Karpas-422 (cell line): ENCODE data around the gene PNLIPRP3. TPM values are rescaled to one million over a fixed set of nuclear protein-coding genes. Genes with fewer than 3 reads are reported as not detected.
A peak's percentile ranks its signal among the peaks of the same experiment; 100 is the strongest.

ENCODE experiments used
- DNase-seq: peaks from one replicate; pipeline ENCODE4 v3.0.0-alpha.2; 2015
- H2AFZ ChIP-seq: fragments of 200-600 bp; sonication (generic); 2 replicates; pipeline ENCODE4 v1.6.1; 2014; ENCODE audit warnings: antibody characterized with exemption, low read length, mixed read lengths
- H3K27ac ChIP-seq: fragments of 200-600 bp; sonication (generic); 2 replicates; pipeline ENCODE4 v1.5.1; 2014; ENCODE audit warnings: mild to moderate bottlenecking, low read length, moderate library complexity
- H3K27me3 ChIP-seq: fragments of 200-600 bp; sonication (generic); 2 replicates; pipeline ENCODE4 v1.6.1; 2014; ENCODE audit warnings: low read length, mixed read lengths
- H3K36me3 ChIP-seq: fragments of 200-600 bp; sonication (generic); 2 replicates; pipeline ENCODE4 v1.6.1; 2014; ENCODE audit warnings: low read length, mixed read lengths; ENCODE audit not compliant: insufficient read depth
- H3K4me1 ChIP-seq: fragments of 200-600 bp; sonication (generic); 2 replicates; pipeline ENCODE4 v1.6.1; 2014; ENCODE audit warnings: mild to moderate bottlenecking, low read length, mixed read lengths
- H3K4me2 ChIP-seq: fragments of 200-600 bp; sonication (generic); 2 replicates; pipeline ENCODE4 v1.6.1; 2014; ENCODE audit warnings: low read length, low read depth, mild to moderate bottlenecking; ENCODE audit not compliant: poor library complexity, severe bottlenecking
- H3K4me3 ChIP-seq: fragments of 200-600 bp; sonication (generic); 2 replicates; pipeline ENCODE4 v1.5.1; 2014; ENCODE audit warnings: mild to moderate bottlenecking, antibody characterized with exemption, low read length, mixed read lengths
- H3K79me2 ChIP-seq: fragments of 200-600 bp; sonication (generic); 2 replicates; pipeline ENCODE4 v1.6.1; 2014; ENCODE audit warnings: mild to moderate bottlenecking, low read length, mixed read lengths
- H3K9ac ChIP-seq: fragments of 200-600 bp; sonication (generic); 2 replicates; pipeline ENCODE4 v1.6.0; 2014; ENCODE audit warnings: low read length
- H3K9me2 ChIP-seq: fragments of 200-600 bp; sonication (generic), shearing (Covaris generic); replicated peaks from 2 replicates; pipeline ENCODE4 v1.6.0; 2014; ENCODE audit warnings: mild to moderate bottlenecking, low read length, moderate library complexity; ENCODE audit not compliant: insufficient read depth
- H3K9me3 ChIP-seq: fragments of 300-700, 200-600 bp; sonication (generic); 2 replicates; pipeline ENCODE4 v1.6.1; 2014; ENCODE audit warnings: low read length, mixed read lengths
- H4K20me1 ChIP-seq: fragments of 200-600 bp; sonication (generic); 2 replicates; pipeline ENCODE4 v1.6.1; 2014; ENCODE audit warnings: mild to moderate bottlenecking, antibody characterized with exemption, low read length, low read depth; ENCODE audit not compliant: insufficient read depth
- total RNA-seq: library from RNA; depleted of rRNA; stranded (reverse); fragments of >200 nt; shearing (Covaris generic); gene quantifications from 2 replicates; pipeline ENCODE4 v1.2.3, GENCODE V29; 2014; ENCODE audit warnings: low replicate concordance

Gene PNLIPRP3
- total RNA-seq, 1 experiment from 2014 or later, result not detected

DNA sequence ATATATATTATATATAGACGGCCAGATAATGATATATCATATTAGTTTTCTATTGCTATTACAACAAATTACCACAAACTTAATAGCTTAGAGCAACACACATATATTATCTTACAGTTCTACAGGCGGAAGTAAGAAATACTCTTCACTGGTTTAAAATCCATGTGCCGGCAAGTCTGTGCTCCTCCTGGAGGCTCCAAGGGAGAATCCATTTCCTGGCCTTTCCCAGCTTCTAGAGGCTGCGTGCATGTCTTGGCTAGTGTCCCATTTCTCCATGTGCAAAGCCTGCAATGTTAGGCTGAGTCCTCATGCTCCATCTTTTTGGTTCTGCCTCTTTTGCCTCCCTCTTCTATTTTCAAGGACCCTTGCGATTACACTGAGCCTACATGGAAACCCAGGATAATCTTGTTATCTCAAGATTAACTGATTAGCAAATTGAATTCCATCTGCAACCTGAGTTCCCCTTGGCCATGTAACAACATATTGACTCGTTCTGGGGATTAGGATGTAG, 23.9 kb upstream of the PNLIPRP3 start:
- Histone ChIP-seq H4K20me1 (no peaks in the 10 kb centered on the region), H3K79me2 (no peaks in the 10 kb centered on the region), H3K4me3 (no peak overlapping the region), H3K27ac (no peak overlapping the region), H3K36me3 (no peaks in the 10 kb centered on the region), H3K9ac (no peak overlapping the region), H3K9me2 (no peaks in the 10 kb centered on the region), H3K4me1 (no peaks in the 10 kb centered on the region), H2AFZ (no peak overlapping the region), H3K27me3 (no peaks in the 10 kb centered on the region), H3K9me3 (no peaks in the 10 kb centered on the region), H3K4me2 (no peak overlapping the region)
- DNase-seq, result no peak

DNA sequence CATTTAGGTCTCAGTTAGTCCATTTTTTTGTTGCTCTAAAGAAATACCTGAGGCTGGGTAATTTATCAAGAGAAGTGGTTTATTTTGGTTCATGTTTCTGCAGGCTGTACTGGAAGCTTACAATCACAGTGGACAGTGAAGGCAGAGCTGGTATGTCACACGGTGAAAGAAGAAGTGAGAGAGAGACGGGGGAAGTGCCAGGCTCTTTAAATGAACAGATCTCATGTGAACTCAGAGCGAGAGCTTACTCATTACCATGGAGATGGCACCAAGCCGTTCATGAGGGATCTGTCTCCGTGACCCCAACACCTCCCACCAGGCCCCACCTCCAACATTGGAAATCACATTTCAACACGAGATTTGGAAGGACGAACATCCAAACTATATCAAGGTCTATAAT, 18.9 kb upstream of the PNLIPRP3 start:
- Histone ChIP-seq H4K20me1 (no peaks in the 10 kb centered on the region), H2AFZ (no peak overlapping the region), H3K27me3 (no peaks in the 10 kb centered on the region), H3K9me2 (no peaks in the 10 kb centered on the region), H3K9ac (no peak overlapping the region), H3K79me2 (no peaks in the 10 kb centered on the region), H3K4me3 (no peak overlapping the region), H3K4me1 (no peaks in the 10 kb centered on the region), H3K27ac (no peak overlapping the region), H3K4me2 (no peak overlapping the region), H3K9me3 (no peaks in the 10 kb centered on the region), H3K36me3 (no peaks in the 10 kb centered on the region)
- peak; percentile 50 for DNase-seq

GRCh38 chr10:116410351-116410750, 17.3 kb upstream of the PNLIPRP3 start:
- no peaks in the 10 kb centered on the region for H3K79me2 ChIP-seq

GRCh38 chr10:116417821-116418220, 9.8 kb upstream of the PNLIPRP3 start:
- H3K4me3 ChIP-seq, result no peak overlapping the region
- no peaks in the 10 kb centered on the region for H3K9me3 ChIP-seq
- H3K27ac ChIP-seq, result no peak overlapping the region
- no peak overlapping the region for H3K9ac ChIP-seq
- DNase-seq, result no peak
- no peaks in the 10 kb centered on the region for H3K4me1 ChIP-seq
- no peaks in the 10 kb centered on the region for H3K36me3 ChIP-seq
- no peaks in the 10 kb centered on the region for H3K27me3 ChIP-seq
- no peaks in the 10 kb centered on the region for H3K9me2 ChIP-seq
- H3K4me2 ChIP-seq, result no peak overlapping the region
- no peaks in the 10 kb centered on the region for H3K79me2 ChIP-seq
- H2AFZ ChIP-seq, result no peak overlapping the region
- no peaks in the 10 kb centered on the region for H4K20me1 ChIP-seq

More at GRCh38 chr10:116410351-116410750, 17.3 kb upstream of the PNLIPRP3 start:
- no peak overlapping the region for H3K9ac ChIP-seq
- no peaks in the 10 kb centered on the region for H3K36me3 ChIP-seq
- H3K4me1 ChIP-seq, result no peaks in the 10 kb centered on the region
- H4K20me1 ChIP-seq, result no peaks in the 10 kb centered on the region
- H3K4me2 ChIP-seq, result no peak overlapping the region
- H3K27ac ChIP-seq, result no peak overlapping the region
- no peaks in the 10 kb centered on the region for H3K27me3 ChIP-seq
- no peak overlapping the region for H2AFZ ChIP-seq
- DNase-seq, result no peak
- H3K4me3 ChIP-seq, result no peak overlapping the region
- no peaks in the 10 kb centered on the region for H3K9me2 ChIP-seq
- H3K9me3 ChIP-seq, result no peaks in the 10 kb centered on the region

- no peaks in the 10 kb centered on the region for H4K20me1 ChIP-seq
- H3K27me3 ChIP-seq, result no peaks in the 10 kb centered on the region
- no peak for DNase-seq
- no peak overlapping the region for H3K27ac ChIP-seq
- H3K9ac ChIP-seq, result no peak overlapping the region
- no peaks in the 10 kb centered on the region for H3K4me1 ChIP-seq
- no peaks in the 10 kb centered on the region for H3K79me2 ChIP-seq
- no peaks in the 10 kb centered on the region for H3K9me3 ChIP-seq
- no peak overlapping the region for H3K4me2 ChIP-seq
- no peaks in the 10 kb centered on the region for H3K36me3 ChIP-seq
- H3K9me2 ChIP-seq, result no peaks in the 10 kb centered on the region
- H2AFZ ChIP-seq, result no peak overlapping the region
- H3K4me3 ChIP-seq, result no peak overlapping the region
Observed at GRCh38 chr10:116418389-116418788, 9.3 kb upstream of the PNLIPRP3 start.

DNA sequence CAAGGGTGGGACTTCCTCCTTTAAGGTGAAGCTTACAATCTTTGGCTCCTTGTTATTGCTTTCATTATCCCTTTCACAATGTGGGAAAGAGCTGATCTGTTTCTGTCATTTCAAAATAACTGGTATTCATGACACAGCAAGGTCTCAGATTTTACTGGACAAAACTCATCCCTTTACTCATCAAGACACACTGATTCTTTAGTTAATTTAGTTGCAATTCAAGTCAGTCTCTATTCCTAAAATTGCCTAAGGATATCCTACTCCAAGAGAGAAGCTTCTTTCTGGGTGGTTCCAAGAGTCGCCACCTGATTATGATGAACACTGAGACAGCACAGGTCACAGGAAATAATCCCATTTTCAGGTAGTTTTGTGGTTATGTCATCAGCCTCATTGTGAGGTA, 5.8 kb upstream of the PNLIPRP3 start:
- no peak overlapping the region for H3K9ac ChIP-seq
- DNase-seq, result no peak
- H3K36me3 ChIP-seq, result no peaks in the 10 kb centered on the region
- H3K27ac ChIP-seq, result no peak overlapping the region
- no peak overlapping the region for H2AFZ ChIP-seq
- no peaks in the 10 kb centered on the region for H3K9me3 ChIP-seq
- H3K4me2 ChIP-seq, result no peak overlapping the region
- no peaks in the 10 kb centered on the region for H4K20me1 ChIP-seq
- no peaks in the 10 kb centered on the region for H3K79me2 ChIP-seq
- H3K27me3 ChIP-seq, result no peaks in the 10 kb centered on the region
- no peaks in the 10 kb centered on the region for H3K4me1 ChIP-seq
- no peak overlapping the region for H3K4me3 ChIP-seq
- no peaks in the 10 kb centered on the region for H3K9me2 ChIP-seq

DNA sequence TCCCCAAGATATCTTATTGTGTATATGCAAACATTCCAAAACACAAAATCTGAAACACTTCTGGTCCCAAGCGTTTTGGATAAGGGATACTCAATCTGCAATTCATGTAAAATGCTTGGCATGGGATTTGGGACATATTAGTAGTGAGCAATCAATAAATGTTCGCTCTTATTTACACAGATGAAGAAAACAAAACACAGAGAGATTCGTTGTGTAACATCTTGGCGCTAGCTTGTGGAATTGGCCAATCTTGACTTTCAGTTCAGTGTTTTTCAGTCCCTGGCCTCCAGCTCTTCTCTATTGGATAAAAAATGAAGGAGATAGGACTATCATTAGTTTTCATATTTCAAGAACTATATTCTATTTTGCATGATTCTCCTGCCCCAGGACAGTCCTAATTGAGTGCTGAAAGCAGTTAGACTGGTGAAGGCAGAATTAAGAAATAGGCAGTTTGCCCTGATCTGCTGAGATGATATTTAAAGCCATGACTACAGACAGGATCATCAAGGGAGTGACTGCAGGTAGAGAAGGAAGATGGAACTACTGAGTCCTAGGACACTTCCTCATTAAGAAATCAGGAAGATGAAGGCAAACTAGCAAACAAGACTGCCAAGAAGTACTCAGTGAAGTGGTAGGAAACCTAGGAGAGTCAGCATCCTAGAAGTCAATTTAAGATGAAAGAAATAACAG, 1.8 kb downstream of the PNLIPRP3 start:
- H3K4me2 ChIP-seq, result no peak overlapping the region
- H3K9me2 ChIP-seq, result no peaks in the 10 kb centered on the region
- no peak for DNase-seq
- no peaks in the 10 kb centered on the region for H4K20me1 ChIP-seq
- no peaks in the 10 kb centered on the region for H3K79me2 ChIP-seq
- H2AFZ ChIP-seq, result no peak overlapping the region
- H3K27ac ChIP-seq, result no peak overlapping the region
- H3K9ac ChIP-seq, result no peak overlapping the region
- no peaks in the 10 kb centered on the region for H3K9me3 ChIP-seq
- no peaks in the 10 kb centered on the region for H3K27me3 ChIP-seq
- H3K36me3 ChIP-seq, result no peaks in the 10 kb centered on the region
- H3K4me3 ChIP-seq, result no peak overlapping the region
- no peaks in the 10 kb centered on the region for H3K4me1 ChIP-seq

GRCh38 chr10:116430288-116430687, 2.6 kb downstream of the PNLIPRP3 start:
- Histone ChIP-seq H4K20me1 (no peaks in the 10 kb centered on the region), H3K4me2 (no peak overlapping the region), H3K27me3 (no peaks in the 10 kb centered on the region), H3K9ac (no peak overlapping the region), H3K9me3 (no peaks in the 10 kb centered on the region), H3K27ac (no peak overlapping the region), H3K36me3 (no peaks in the 10 kb centered on the region), H3K9me2 (no peaks in the 10 kb centered on the region), H2AFZ (no peak overlapping the region), H3K4me3 (no peak overlapping the region), H3K4me1 (no peaks in the 10 kb centered on the region), H3K79me2 (no peaks in the 10 kb centered on the region)
- DNase-seq, result no peak
